ENCODE data around the gene ATOSB. TPM values are rescaled to one million over a fixed set of nuclear protein-coding genes. Genes with fewer than 3 reads are reported as not detected.

Gene ATOSB
- total RNA-seq, 4 donors from 2014 or later, result 0.51 to 14.8 (median 4.1) TPM

DNA sequence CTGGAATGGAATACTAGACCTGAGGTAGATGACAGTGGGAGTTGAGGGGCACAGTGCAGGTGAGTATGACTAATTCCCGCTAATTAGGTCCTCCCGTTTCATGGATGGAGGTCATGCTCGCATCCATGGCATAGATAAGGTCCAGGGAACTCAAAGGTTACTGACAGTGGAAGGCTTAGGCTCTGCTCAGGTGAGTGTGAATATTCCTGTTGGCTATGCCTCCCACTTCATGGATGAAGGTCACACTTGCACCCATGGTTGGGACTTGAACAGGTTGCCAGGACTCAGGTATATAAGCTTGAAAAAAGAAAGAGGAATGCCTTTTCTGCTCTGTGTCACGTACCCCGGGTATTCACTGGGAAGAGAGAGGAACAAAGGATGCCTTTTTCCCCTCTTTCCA is 26.4 kb upstream of the ATOSB start:
- no peak for TF ChIP-seq POLR2A (IDR thresholded peaks at IDR 0.05)
- TF ChIP-seq, protein P1, sequence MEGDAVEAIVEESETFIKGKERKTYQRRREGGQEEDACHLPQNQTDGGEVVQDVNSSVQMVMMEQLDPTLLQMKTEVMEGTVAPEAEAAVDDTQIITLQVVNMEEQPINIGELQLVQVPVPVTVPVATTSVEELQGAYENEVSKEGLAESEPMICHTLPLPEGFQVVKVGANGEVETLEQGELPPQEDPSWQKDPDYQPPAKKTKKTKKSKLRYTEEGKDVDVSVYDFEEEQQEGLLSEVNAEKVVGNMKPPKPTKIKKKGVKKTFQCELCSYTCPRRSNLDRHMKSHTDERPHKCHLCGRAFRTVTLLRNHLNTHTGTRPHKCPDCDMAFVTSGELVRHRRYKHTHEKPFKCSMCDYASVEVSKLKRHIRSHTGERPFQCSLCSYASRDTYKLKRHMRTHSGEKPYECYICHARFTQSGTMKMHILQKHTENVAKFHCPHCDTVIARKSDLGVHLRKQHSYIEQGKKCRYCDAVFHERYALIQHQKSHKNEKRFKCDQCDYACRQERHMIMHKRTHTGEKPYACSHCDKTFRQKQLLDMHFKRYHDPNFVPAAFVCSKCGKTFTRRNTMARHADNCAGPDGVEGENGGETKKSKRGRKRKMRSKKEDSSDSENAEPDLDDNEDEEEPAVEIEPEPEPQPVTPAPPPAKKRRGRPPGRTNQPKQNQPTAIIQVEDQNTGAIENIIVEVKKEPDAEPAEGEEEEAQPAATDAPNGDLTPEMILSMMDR (IDR thresholded peaks at IDR 0.05), result no peak
- Histone ChIP-seq H3K4me1 (no peaks in the 10 kb centered on the region), H3K27me3 (no peaks in the 10 kb centered on the region), H3K4me3 (no peak overlapping the region), H3K36me3 (no peaks in the 10 kb centered on the region), H3K27ac (no peak overlapping the region), H3K9me3 (peaks cover 0 to 11% of the 10 kb centered on the region in 2 donors)
- no peak for DNase-seq
- intact Hi-C loops (cut with DNase I; ENCODE audit: low total_unique reads), result no loop called here

DNA sequence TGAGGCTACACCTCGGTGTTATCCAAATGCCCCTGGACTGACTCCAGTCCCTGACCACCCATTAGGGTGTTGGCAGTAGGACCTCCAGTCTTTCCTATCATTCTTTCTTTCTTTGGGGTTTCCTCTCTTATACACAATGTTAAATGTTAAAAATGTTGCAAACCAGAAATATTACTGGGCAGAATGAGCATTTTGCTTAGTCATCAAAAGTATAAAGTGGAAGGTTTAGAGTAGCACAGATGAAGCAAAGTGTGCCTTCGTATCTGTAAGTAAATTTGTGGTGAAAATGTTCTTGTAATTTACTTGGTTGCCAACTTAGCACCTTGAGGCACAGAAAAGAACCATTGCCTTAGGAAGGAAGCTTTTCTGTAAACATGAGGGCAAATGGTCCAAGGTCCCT is 24.4 kb upstream of the ATOSB start:
- TF ChIP-seq, protein P1 (IDR thresholded peaks at IDR 0.05), result no peak
- no peak for TF ChIP-seq POLR2A (IDR thresholded peaks at IDR 0.05)
- Histone ChIP-seq H3K9me3 (peaks cover 0 to 11% of the 10 kb centered on the region in 2 donors), H3K27ac (no peak overlapping the region), H3K4me1 (no peaks in the 10 kb centered on the region), H3K36me3 (no peaks in the 10 kb centered on the region), H3K27me3 (no peaks in the 10 kb centered on the region), H3K4me3 (no peak overlapping the region)
- intact Hi-C loops (cut with DNase I; ENCODE audit: low total_unique reads), result no loop called here
- DNase-seq, result no peak

DNA sequence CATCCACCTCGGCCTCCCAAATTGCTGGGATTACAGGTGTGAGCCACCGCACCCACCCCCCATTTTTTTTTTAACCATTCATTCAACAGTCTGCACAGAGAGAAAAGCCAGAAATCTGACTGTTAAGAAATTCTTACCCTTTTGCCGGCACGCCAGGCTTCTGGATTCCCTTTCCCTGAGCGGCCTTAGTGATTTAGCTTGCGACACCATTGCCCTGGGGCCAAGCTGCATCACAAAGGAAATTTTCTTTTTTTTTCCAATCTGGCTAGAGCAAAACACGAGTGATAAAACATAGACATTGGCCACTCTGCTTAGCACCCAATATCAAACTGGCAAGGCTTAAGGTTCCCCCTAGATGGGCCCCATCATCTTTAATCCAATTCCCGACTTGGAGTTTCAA is 21.2 kb upstream of the ATOSB start:
- no peak for TF ChIP-seq POLR2A (IDR thresholded peaks at IDR 0.05)
- TF ChIP-seq, protein P1 (IDR thresholded peaks at IDR 0.05), result no peak
- Histone ChIP-seq H3K4me1 (no peaks in the 10 kb centered on the region), H3K4me3 (no peak overlapping the region), H3K9me3 (peaks cover 0 to under 1% of the 10 kb centered on the region in 2 donors), H3K27me3 (no peaks in the 10 kb centered on the region), H3K36me3 (no peaks in the 10 kb centered on the region), H3K27ac (no peak overlapping the region)
- intact Hi-C loops (cut with DNase I; ENCODE audit: low total_unique reads), result no loop called here
- no peak for DNase-seq

DNA sequence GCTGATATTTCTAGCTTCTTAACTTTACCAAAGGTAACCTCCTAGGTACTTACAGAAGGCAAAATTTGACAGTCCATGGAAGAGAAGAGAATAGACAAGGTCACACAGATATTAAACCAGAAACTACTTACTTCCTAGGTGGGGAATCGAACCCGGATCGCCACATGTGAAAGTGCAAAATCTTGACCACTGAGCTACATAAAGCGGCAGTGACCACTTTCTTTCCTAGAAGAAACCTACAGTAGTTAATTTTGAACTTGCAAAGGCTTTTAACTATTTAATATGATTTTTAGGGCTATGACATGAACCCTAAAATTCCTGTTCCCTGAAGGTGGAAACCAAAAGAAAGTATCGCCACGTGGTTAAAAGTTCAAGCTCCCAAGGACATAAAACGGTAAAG is 20.3 kb upstream of the ATOSB start:
- Histone ChIP-seq H3K27ac (no peak overlapping the region), H3K27me3 (no peaks in the 10 kb centered on the region), H3K4me1 (no peaks in the 10 kb centered on the region), H3K36me3 (no peaks in the 10 kb centered on the region), H3K9me3 (no peaks in the 10 kb centered on the region), H3K4me3 (no peak overlapping the region)
- intact Hi-C loops (cut with DNase I; ENCODE audit: low total_unique reads), result no loop called here
- TF ChIP-seq, protein P1 (IDR thresholded peaks at IDR 0.05), result no peak
- no peak for TF ChIP-seq POLR2A (IDR thresholded peaks at IDR 0.05)
- DNase-seq, result no peak

DNA sequence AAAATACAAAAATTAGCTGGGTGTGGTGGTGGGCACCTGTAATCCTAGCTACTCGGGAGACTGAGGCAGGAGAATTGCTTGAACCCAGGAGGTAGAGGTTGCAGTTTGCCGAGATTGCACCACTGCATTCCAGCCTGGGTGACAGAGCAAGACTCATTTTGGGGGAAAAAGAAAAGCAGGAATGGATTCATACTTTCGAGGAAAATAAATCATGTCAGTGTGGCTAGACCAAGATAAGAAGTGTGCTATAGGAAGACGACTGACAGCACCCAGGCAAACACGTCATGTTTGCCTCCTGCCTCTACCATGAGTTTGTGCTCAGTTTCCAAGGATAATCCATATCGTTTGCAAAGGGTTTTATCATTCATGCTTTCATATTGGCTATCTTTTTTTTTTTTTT is 19.3 kb upstream of the ATOSB start:
- no peaks in the 10 kb centered on the region for H3K9me3 ChIP-seq
- TF ChIP-seq POLR2A (IDR thresholded peaks at IDR 0.05), result no peak
- TF ChIP-seq, protein P1 (IDR thresholded peaks at IDR 0.05), result no peak
- no peaks in the 10 kb centered on the region for H3K27me3 ChIP-seq
- no peaks in the 10 kb centered on the region for H3K4me1 ChIP-seq
- DNase-seq, result no peak
- no peak overlapping the region for H3K27ac ChIP-seq
- no peaks in the 10 kb centered on the region for H3K36me3 ChIP-seq
- intact Hi-C loops (cut with DNase I; ENCODE audit: low total_unique reads), result no loop called here
- no peak overlapping the region for H3K4me3 ChIP-seq
